Inferior parietal cortex (tissue), 1 donor: ENCODE measurements around the gene RAB27B.

Source experiments
- DNase-seq: peaks from one replicate; pipeline ENCODE4 v3.0.0-alpha.2; 2016; ENCODE audit errors: extremely low spot score

Gene RAB27B

GRCh38 chr18:54867131-54867530, 38.9 kb downstream of the RAB27B start:
- DNase-seq, result no peak

GRCh38 chr18:54871231-54871630, 43.0 kb downstream of the RAB27B start:
- DNase-seq, result no peak

GRCh38 chr18:54872681-54873080, 44.4 kb downstream of the RAB27B start:
- DNase-seq, result no peak

- no peak for DNase-seq
These were observed 45.6 kb downstream of the RAB27B start for GRCh38 chr18:54873884-54874255.

GRCh38 chr18:54875063-54875462, 46.8 kb downstream of the RAB27B start:
- no peak for DNase-seq

GRCh38 chr18:54877076-54877475, 48.8 kb downstream of the RAB27B start:
- no peak for DNase-seq

- no peak for DNase-seq
These were observed 49.9 kb downstream of the RAB27B start for GRCh38 chr18:54878159-54878622.

- no peak for DNase-seq
These were observed 50.5 kb downstream of the RAB27B start for GRCh38 chr18:54878659-54879358.

- no peak for DNase-seq
These were observed 51.4 kb downstream of the RAB27B start for GRCh38 chr18:54879691-54880090.

GRCh38 chr18:54880395-54881105, 52.3 kb downstream of the RAB27B start:
- no peak for DNase-seq

- no peak for DNase-seq
These were observed 53.0 kb downstream of the RAB27B start for GRCh38 chr18:54881229-54881768.

- no peak for DNase-seq
These were observed 54.0 kb downstream of the RAB27B start for GRCh38 chr18:54882318-54882717.

GRCh38 chr18:54883816-54884604, 55.7 kb downstream of the RAB27B start:
- DNase-seq, result no peak

- no peak for DNase-seq
These were observed 60.1 kb downstream of the RAB27B start for GRCh38 chr18:54888378-54888777.

- DNase-seq, result peak; percentile 28
These were observed 60.7 kb downstream of the RAB27B start for GRCh38 chr18:54888933-54889332.

GRCh38 chr18:54899500-54899899, 71.2 kb downstream of the RAB27B start:
- no peak for DNase-seq

GRCh38 chr18:54900290-54900689, 72.0 kb downstream of the RAB27B start:
- DNase-seq, result no peak

GRCh38 chr18:54904581-54904980, 76.3 kb downstream of the RAB27B start:
- no peak for DNase-seq

GRCh38 chr18:54905629-54906028, 77.4 kb downstream of the RAB27B start:
- no peak for DNase-seq

- no peak for DNase-seq
These were observed 78.3 kb downstream of the RAB27B start for GRCh38 chr18:54906331-54907185.

GRCh38 chr18:54909538-54909937, 81.3 kb downstream of the RAB27B start:
- no peak for DNase-seq
